ENCODE results near the gene ZNF221. TPM values are rescaled to one million over a fixed set of nuclear protein-coding genes. Genes with fewer than 3 reads are reported as not detected.

The ZNF221 gene
- total and polyA plus RNA-seq, 10 of the 15 experiments (the other 5 are each of a cell fraction or from before 2014, with no cell fraction given), result 0.15 to 1.7 (median 0.45) TPM; not detected in 1

- peak; percentile 27; the same call in 1 of the 2 replicates for TF ChIP-seq E2F4 (IDR thresholded peaks at IDR 0.05; ENCODE audit: low read depth, low read length)
- peak; percentile 96 for TF ChIP-seq IKZF1 (conservative IDR thresholded peaks at IDR 0.05)
- peak; percentile 92 for TF ChIP-seq SIX5 (IDR thresholded peaks at IDR 0.05; ENCODE audit: low read depth, low read length, severe bottlenecking)
- no peak for TF ChIP-seq TCF7 (IDR thresholded peaks at IDR 0.05; ENCODE audit: borderline replicate concordance)
- no peak; the same call in 1 of the 2 replicates for TF ChIP-seq STAT1 (conservative IDR thresholded peaks at IDR 0.05)
- peak; percentile 61; the same call in 1 of the 2 replicates for TF ChIP-seq RB1 (IDR thresholded peaks at IDR 0.05; ENCODE audit: borderline replicate concordance)
- 0 out of 2 replicates have a peak, but pooled peaks have one; percentile 27 for TF ChIP-seq DPF2 (IDR thresholded peaks at IDR 0.05)
- peak; percentile 71 for TF ChIP-seq RELB (IDR thresholded peaks at IDR 0.05; ENCODE audit: low read depth)
- TF ChIP-seq SREBF1 (IDR thresholded peaks at IDR 0.05; ENCODE audit: low read length), result peak; percentile 86
- TF ChIP-seq NR2C1 (IDR thresholded peaks at IDR 0.05), result peak; percentile 63
- peak; percentile 88 for TF ChIP-seq ELK1 (IDR thresholded peaks at IDR 0.05; ENCODE audit: low read depth, low read length)
- TF ChIP-seq NKRF (conservative IDR thresholded peaks at IDR 0.05), result peak; percentile 68
- TF ChIP-seq EED (IDR thresholded peaks at IDR 0.05; ENCODE audit: low read depth), result peak; percentile 43; the same call in 1 of the 2 replicates
- peak; percentile 41 to 52; a peak in 2 of 4 replicates for TF ChIP-seq IKZF2 (IDR thresholded peaks at IDR 0.05)
- TF ChIP-seq SIN3A (IDR thresholded peaks at IDR 0.05; ENCODE audit: low read depth, low read length), result 0 out of 2 replicates have a peak, but pooled peaks have one; percentile 53
- peak; percentile 90 for TF ChIP-seq E2F8 (IDR thresholded peaks at IDR 0.05; ENCODE audit: low read depth, partially characterized antibody)
- 0 out of 2 replicates have a peak, but pooled peaks have one; percentile 70 for TF ChIP-seq ZNF207 (IDR thresholded peaks at IDR 0.05; ENCODE audit: borderline replicate concordance)
- TF ChIP-seq SREBF2 (IDR thresholded peaks at IDR 0.05; ENCODE audit: low read length), result peak; percentile 45; the same call in 1 of the 2 replicates
- peak; percentile 59; the same call in 1 of the 2 replicates for TF ChIP-seq CHD2 (IDR thresholded peaks at IDR 0.05; ENCODE audit: borderline replicate concordance, low read depth, low read length)
- TF ChIP-seq CREM (IDR thresholded peaks at IDR 0.05; ENCODE audit: low read depth), result peak; percentile 63
- peak; percentile 43; the same call in 1 of the 2 replicates for TF ChIP-seq MXI1 (IDR thresholded peaks at IDR 0.05; ENCODE audit: low read depth, low read length)
These were observed 15.9 kb upstream of the ZNF221 start, which contains the start of gene ZNF45 (continued) for GRCh38 chr19:43934985-43935708.

Measured in GM12878 (cell line).